ENCODE data around the gene SLC4A11.

GRCh38 chr20:3210346-3210745 lies 28.6 kb downstream of the SLC4A11 start:
- TF ChIP-seq, protein P1, sequence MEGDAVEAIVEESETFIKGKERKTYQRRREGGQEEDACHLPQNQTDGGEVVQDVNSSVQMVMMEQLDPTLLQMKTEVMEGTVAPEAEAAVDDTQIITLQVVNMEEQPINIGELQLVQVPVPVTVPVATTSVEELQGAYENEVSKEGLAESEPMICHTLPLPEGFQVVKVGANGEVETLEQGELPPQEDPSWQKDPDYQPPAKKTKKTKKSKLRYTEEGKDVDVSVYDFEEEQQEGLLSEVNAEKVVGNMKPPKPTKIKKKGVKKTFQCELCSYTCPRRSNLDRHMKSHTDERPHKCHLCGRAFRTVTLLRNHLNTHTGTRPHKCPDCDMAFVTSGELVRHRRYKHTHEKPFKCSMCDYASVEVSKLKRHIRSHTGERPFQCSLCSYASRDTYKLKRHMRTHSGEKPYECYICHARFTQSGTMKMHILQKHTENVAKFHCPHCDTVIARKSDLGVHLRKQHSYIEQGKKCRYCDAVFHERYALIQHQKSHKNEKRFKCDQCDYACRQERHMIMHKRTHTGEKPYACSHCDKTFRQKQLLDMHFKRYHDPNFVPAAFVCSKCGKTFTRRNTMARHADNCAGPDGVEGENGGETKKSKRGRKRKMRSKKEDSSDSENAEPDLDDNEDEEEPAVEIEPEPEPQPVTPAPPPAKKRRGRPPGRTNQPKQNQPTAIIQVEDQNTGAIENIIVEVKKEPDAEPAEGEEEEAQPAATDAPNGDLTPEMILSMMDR (IDR thresholded peaks at IDR 0.05; ENCODE audit: low read depth, low read length), result no peak
- no peak for TF ChIP-seq POLR2A (IDR thresholded peaks at IDR 0.05; ENCODE audit: extremely low read depth, insufficient read length)
